H1 (cell line): ENCODE results near the gene TAF11L13. TPM values are rescaled to one million over a fixed set of nuclear protein-coding genes. Genes with fewer than 3 reads are reported as not detected.
"Not testable (repeated sequence)": the region's sequence is repeated elsewhere in the genome, so short reads cannot be mapped to it uniquely, and the experiment has no call there.

Source experiments
- CTCF ChIA-PET: fragments of 300-600 bp; sonication (Branson Sonifier 250); formaldehyde crosslinking; loops from one replicate; lab custom pipeline; 2021; ENCODE audit not compliant: partially characterized antibody; lab: Charles Lee
- POLR2A ChIA-PET: fragments of 300-600 bp; sonication (Branson Sonifier 250); formaldehyde crosslinking; loops from one replicate; lab custom pipeline; 2021; ENCODE audit warnings: inconsistent platforms; ENCODE audit not compliant: partially characterized antibody; lab: Charles Lee
- DNase-seq, 2 experiments: peaks; one replicate each; pipeline versions ENCODE4 v3.0.0 to v3.0.0-alpha.2; 2010 to 2022; ENCODE audit warnings: low spot score in 2 of 2, low read depth in 1 of 2, mixed read lengths in 1 of 2
- FAIRE-seq: peaks from 2 replicates; lab custom pipeline; 2011; peaks lifted over from hg19 to GRCh38; lab: Jason Lieb, UNC
- H2AFZ ChIP-seq: 2 replicates; pipeline ENCODE4 v1.8.1; 2012; ENCODE audit warnings: low read length, inconsistent platforms
- H2AK5ac ChIP-seq: 2 replicates; pipeline ENCODE4 v1.6.1; 2013; ENCODE audit warnings: low read depth, low read length
- H2BK120ac ChIP-seq: replicated peaks from 2 replicates; pipeline ENCODE3; 2013; ENCODE audit warnings: low read depth, low read length, inconsistent platforms
- H2BK12ac ChIP-seq: 2 replicates; pipeline ENCODE4 v1.6.1; 2013; ENCODE audit warnings: low read depth, low read length
- H2BK15ac ChIP-seq: 2 replicates; pipeline ENCODE4 v1.6.1; 2013; ENCODE audit warnings: low read length
- H2BK20ac ChIP-seq: 2 replicates; pipeline ENCODE4 v1.6.1; 2013; ENCODE audit warnings: low read length
- H2BK5ac ChIP-seq: 2 replicates; pipeline ENCODE4 v1.6.1; 2013; ENCODE audit warnings: low read depth, low read length
- H3K14ac ChIP-seq: 2 replicates; pipeline ENCODE4 v1.6.1; 2013; ENCODE audit warnings: inconsistent platforms; ENCODE audit not compliant: insufficient read length
- H3K18ac ChIP-seq: 2 replicates; pipeline ENCODE4 v1.6.1; 2013; ENCODE audit warnings: low read length; ENCODE audit errors: extremely low read depth
- H3K23ac ChIP-seq: 2 replicates; pipeline ENCODE4 v1.6.1; 2013; ENCODE audit warnings: inconsistent platforms; ENCODE audit not compliant: insufficient read length
- H3K23me2 ChIP-seq: 2 replicates; pipeline ENCODE4 v1.6.1; 2013; ENCODE audit warnings: low read depth, low read length
- H3K27ac ChIP-seq: 2 replicates; pipeline ENCODE4 v1.6.1; 2011; ENCODE audit warnings: low read depth, low read length, inconsistent platforms
- H3K27me3 ChIP-seq, 4 experiments: replicated peaks in 1 of 4; 1 replicate in 1 of 4; 2 replicates in 3 of 4; pipeline versions ENCODE4 v1.6.1 to v1.8.1; 2011 to 2013; ENCODE audit warnings: low read length in 3 of 4, mild to moderate bottlenecking in 3 of 4, inconsistent platforms in 2 of 4, mixed read lengths in 2 of 4, moderate library complexity in 1 of 4; ENCODE audit not compliant: control insufficient read depth in 3 of 4, insufficient read depth in 3 of 4; ENCODE audit errors: extremely low read depth in 1 of 4
- H3K36me3 ChIP-seq, 4 experiments: 2 replicates each; pipeline versions ENCODE4 v1.6.1 to v1.8.1; 2011 to 2013; ENCODE audit warnings: mild to moderate bottlenecking in 4 of 4, low read length in 3 of 4, moderate library complexity in 2 of 4, control low read depth in 1 of 4, inconsistent platforms in 1 of 4; ENCODE audit not compliant: insufficient read depth in 4 of 4, control insufficient read depth in 2 of 4
- H3K4ac ChIP-seq: replicated peaks from 2 replicates; pipeline ENCODE3; 2013; ENCODE audit warnings: low read length, low read depth, mixed read lengths, inconsistent platforms; ENCODE audit not compliant: insufficient read length
- H3K4me1 ChIP-seq, 4 experiments: replicated peaks in 1 of 4; 1 replicate in 1 of 4; 2 replicates in 3 of 4; pipeline versions ENCODE4 v1.6.1 to v1.8.1; 2011 to 2013; ENCODE audit warnings: low read length in 3 of 4, inconsistent platforms in 2 of 4, mixed read lengths in 1 of 4; ENCODE audit not compliant: insufficient read depth in 4 of 4, control insufficient read depth in 3 of 4
- H3K4me2 ChIP-seq, 2 experiments: 2 replicates each; pipeline versions ENCODE4 v1.6.1 to v1.8.1; 2011 to 2013; ENCODE audit warnings: low read depth in 2 of 2, low read length in 2 of 2, control low read depth in 1 of 2, inconsistent platforms in 1 of 2, mild to moderate bottlenecking in 1 of 2; ENCODE audit not compliant: insufficient read depth in 1 of 2
- H3K4me3 ChIP-seq, 4 experiments: fragments of 200-600, 300-600 bp in 1 of 4; sonication (generic), shearing (Covaris generic), sonication (Bioruptor Twin) in 1 of 4; 2 replicates each; pipeline versions ENCODE4 v1.5.1 to v1.8.1; 2011 to 2016; ENCODE audit warnings: low read length in 4 of 4, low read depth in 3 of 4, control low read depth in 2 of 4, inconsistent platforms in 2 of 4, mild to moderate bottlenecking in 2 of 4, mixed read lengths in 1 of 4, moderate library complexity in 1 of 4; ENCODE audit not compliant: insufficient read depth in 2 of 4; ENCODE audit errors: extremely low read depth in 1 of 4
- H3K56ac ChIP-seq: replicated peaks from 2 replicates; pipeline ENCODE3; 2013; ENCODE audit warnings: low read depth, mild to moderate bottlenecking, mixed read lengths, low read length, inconsistent platforms; ENCODE audit not compliant: insufficient read length
- H3K79me1 ChIP-seq: 2 replicates; pipeline ENCODE4 v1.6.1; 2013; ENCODE audit warnings: low read depth, low read length, control low read depth
- H3K79me2 ChIP-seq, 2 experiments: 2 replicates each; pipeline versions ENCODE4 v1.6.1 to v1.8.1; 2012 to 2013; ENCODE audit warnings: low read length in 2 of 2, mild to moderate bottlenecking in 2 of 2, inconsistent platforms in 1 of 2; ENCODE audit not compliant: insufficient read depth in 2 of 2, control insufficient read depth in 1 of 2
- H3K9ac ChIP-seq, 4 experiments: replicated peaks in 1 of 4; 1 replicate in 1 of 4; 2 replicates in 3 of 4; pipeline versions ENCODE4 v1.6.1 to v1.8.1; 2011 to 2013; ENCODE audit warnings: low read depth in 3 of 4, low read length in 3 of 4, control low read depth in 2 of 4, mild to moderate bottlenecking in 2 of 4, moderate library complexity in 2 of 4, inconsistent platforms in 1 of 4; ENCODE audit errors: extremely low read depth in 1 of 4
- H3K9me3 ChIP-seq, 2 experiments: 2 replicates each; pipeline versions ENCODE4 v1.6.1 to v1.8.1; 2012 to 2013; ENCODE audit warnings: mild to moderate bottlenecking in 2 of 2, moderate library complexity in 2 of 2, control low read depth in 1 of 2, inconsistent platforms in 1 of 2, low read depth in 1 of 2, low read length in 1 of 2, mixed read lengths in 1 of 2; ENCODE audit not compliant: insufficient read depth in 2 of 2
- H4K20me1 ChIP-seq, 2 experiments: replicated peaks in 1 of 2; 2 replicates each; pipeline versions ENCODE3 to v1.8.1; 2011 to 2013; ENCODE audit warnings: inconsistent platforms in 2 of 2, low read length in 2 of 2, mild to moderate bottlenecking in 1 of 2; ENCODE audit not compliant: insufficient read depth in 2 of 2, control insufficient read depth in 1 of 2
- H4K5ac ChIP-seq: 2 replicates; pipeline ENCODE4 v1.6.1; 2013; ENCODE audit warnings: low read length, low read depth, mixed read lengths, inconsistent platforms; ENCODE audit not compliant: insufficient read length
- H4K8ac ChIP-seq: 2 replicates; pipeline ENCODE4 v1.8.0; 2013; ENCODE audit warnings: mild to moderate bottlenecking, moderate library complexity, low read length, inconsistent platforms; ENCODE audit not compliant: insufficient read depth; ENCODE audit errors: extremely low read depth
- H4K91ac ChIP-seq: replicated peaks from 2 replicates; pipeline ENCODE3; 2013; ENCODE audit warnings: low read length, mixed read lengths, inconsistent platforms; ENCODE audit not compliant: insufficient read length
- WGBS, 2 experiments: shearing (Covaris generic) in 1 of 2; methylation state at CpG; one replicate each; pipeline versions ENCODE4 v1.1.6 to v1.1.7; 2013 to 2015; ENCODE audit warnings: low lambda C conversion rate in 2 of 2, mixed read lengths in 2 of 2, inconsistent platforms in 1 of 2, low coverage in 1 of 2, missing lambda C conversion rate in 1 of 2; ENCODE audit not compliant: insufficient replicate concordance in 2 of 2, insufficient coverage in 1 of 2, insufficient read length in 1 of 2; ENCODE audit errors: extremely low coverage in 1 of 2, missing lambda C conversion rate in 1 of 2; 5-methylcytosine and 5-hydroxymethylcytosine counted together
- polyA plus RNA-seq, 7 experiments: library from polyadenylated mRNA; depleted of rRNA in 3 of 7; stranded (reverse) in 5 of 7; unstranded in 2 of 7; fragments of >200 nt in 5 of 7; fragments of 200-250 nt in 2 of 7; gene quantifications; 1 replicate in 5 of 7; 2 replicates in 1 of 7; 4 replicates in 1 of 7; pipeline versions ENCODE4 v1.2.1 to v1.2.3, GENCODE V29; 2011 to 2013; ENCODE audit warnings: missing spikeins in 2 of 7, mixed read lengths in 2 of 7
- total RNA-seq: library from RNA; stranded (reverse); fragmentation: NEBNext Ultra II Directional; extraction: Animal tissue kit (Norgen Biotek cat#: 25700); gene quantifications from 2 replicates; pipeline ENCODE4 v1.2.1, GENCODE V29; 2021

The TAF11L13 gene
- total and polyA plus RNA-seq, 2 of the 8 experiments (the other 6 are each of a cell fraction or from before 2014, with no cell fraction given) = not detected

DNA sequence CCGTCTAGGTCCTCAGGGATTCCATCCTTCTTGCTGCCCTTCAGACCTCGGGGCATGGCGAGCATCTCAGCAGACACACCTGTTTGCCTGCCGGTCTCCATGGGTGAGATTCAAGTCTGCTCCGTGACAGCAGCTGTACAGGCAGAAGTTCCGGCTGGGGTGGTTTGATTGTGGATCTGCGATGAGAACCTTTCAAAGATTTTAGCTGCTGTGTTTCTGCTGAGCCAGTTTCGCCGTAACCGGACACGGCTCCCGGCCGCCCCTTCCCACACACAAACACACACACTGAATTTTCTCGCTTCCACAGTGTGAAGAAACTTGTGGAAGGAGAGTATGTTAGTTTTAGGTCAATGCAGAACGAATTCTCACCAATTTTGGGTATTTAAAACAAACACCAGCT is 34.2 kb upstream of the TAF11L13 start, which contains the start of gene TAF11L10:
TAF11L10 (minus strand) TSS at position 101 of the 400 bp plus-strand sequence.
- H3K9me3 ChIP-seq = not testable (repeated sequence)

DNA sequence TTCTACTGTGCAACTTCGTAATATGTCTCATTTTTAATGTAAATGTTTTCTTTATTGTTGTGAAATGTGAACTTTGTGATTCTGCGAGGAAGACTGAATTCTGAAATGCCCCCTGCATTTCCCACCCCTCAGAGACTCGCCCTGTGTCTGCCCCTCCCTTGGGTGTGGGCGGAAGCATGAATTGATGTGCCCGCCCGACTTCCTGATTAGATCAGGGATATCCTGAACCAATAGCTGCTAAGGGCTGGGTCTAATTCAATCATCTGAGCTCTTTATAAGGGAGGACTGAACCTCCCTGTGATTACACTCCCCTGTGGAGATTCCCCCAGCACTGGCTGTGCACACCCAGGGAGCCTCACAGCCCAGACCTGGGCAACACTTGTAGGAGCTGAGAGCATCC is 28.0 kb upstream of the TAF11L13 start, which contains the start of gene TAF11L11:
TAF11L11 (plus strand) TSS at position 304 of the 400 bp plus-strand sequence.
- H4K8ac ChIP-seq, H3K4ac ChIP-seq, H2BK5ac ChIP-seq, H4K91ac ChIP-seq, H3K56ac ChIP-seq, H3K4me1 ChIP-seq, H3K79me1 ChIP-seq, H3K27ac ChIP-seq, H4K20me1 ChIP-seq, H3K18ac ChIP-seq, H2AFZ ChIP-seq, H2BK120ac ChIP-seq, H2AK5ac ChIP-seq, H3K4me3 ChIP-seq, H2BK15ac ChIP-seq, H3K23ac ChIP-seq, H3K9ac ChIP-seq, H3K14ac ChIP-seq, H3K79me2 ChIP-seq, H4K5ac ChIP-seq, DNase-seq, FAIRE-seq, H3K9me3 ChIP-seq, H3K4me2 ChIP-seq, H2BK12ac ChIP-seq, H2BK20ac ChIP-seq, POLR2A ChIA-PET, H3K36me3 ChIP-seq, H3K23me2 ChIP-seq, H3K27me3 ChIP-seq: not testable (repeated sequence)
- 90% methylated on average over 6 of the region's 6 CpGs; no CpG with 5 or more reads in 1 of the 2 experiments for WGBS, 2 experiments
- CTCF ChIA-PET = interaction anchor here (0.8 kb wide), 1 partner anchor 11 kb away, joined by 3 read pairs; no protein-coding TSS in a partner anchor

More for the DNA sequence above, 34.2 kb upstream of the TAF11L13 start, which contains the start of gene TAF11L10:
- H2BK12ac ChIP-seq, H4K91ac ChIP-seq, CTCF ChIA-PET, H3K79me1 ChIP-seq, H3K27ac ChIP-seq, H2BK20ac ChIP-seq, H4K5ac ChIP-seq, H3K4me3 ChIP-seq, H3K36me3 ChIP-seq, H3K79me2 ChIP-seq, FAIRE-seq, H3K18ac ChIP-seq, H3K23me2 ChIP-seq, H3K9ac ChIP-seq, H4K20me1 ChIP-seq, H4K8ac ChIP-seq, H3K56ac ChIP-seq, H3K4ac ChIP-seq, H2BK120ac ChIP-seq, H3K23ac ChIP-seq, H3K4me1 ChIP-seq, H2AFZ ChIP-seq, DNase-seq, H2AK5ac ChIP-seq, POLR2A ChIA-PET, H3K4me2 ChIP-seq, H2BK15ac ChIP-seq, H3K27me3 ChIP-seq, H2BK5ac ChIP-seq, H3K14ac ChIP-seq: not testable (repeated sequence)
- whole genome bisulfite sequencing, 2 experiments = no CpG with 5 or more reads among the region's 15 CpGs
